ENCODE results near the gene AKAP8L. TPM values are rescaled to one million over a fixed set of nuclear protein-coding genes. Genes with fewer than 3 reads are reported as not detected.
"Not testable (repeated sequence)": the region's sequence is repeated elsewhere in the genome, so short reads cannot be mapped to it uniquely, and the experiment has no call there.

Gene AKAP8L
- polyA plus RNA-seq, 3 donors: 93.0 to 101 (median 96.4) TPM

- DNase-seq (ENCODE audit: low read depth in 3 of 3, low spot score in 2 of 3): no peak
Observed at GRCh38 chr19:15421721-15422260, 3.0 kb upstream of the AKAP8L start.

DNA sequence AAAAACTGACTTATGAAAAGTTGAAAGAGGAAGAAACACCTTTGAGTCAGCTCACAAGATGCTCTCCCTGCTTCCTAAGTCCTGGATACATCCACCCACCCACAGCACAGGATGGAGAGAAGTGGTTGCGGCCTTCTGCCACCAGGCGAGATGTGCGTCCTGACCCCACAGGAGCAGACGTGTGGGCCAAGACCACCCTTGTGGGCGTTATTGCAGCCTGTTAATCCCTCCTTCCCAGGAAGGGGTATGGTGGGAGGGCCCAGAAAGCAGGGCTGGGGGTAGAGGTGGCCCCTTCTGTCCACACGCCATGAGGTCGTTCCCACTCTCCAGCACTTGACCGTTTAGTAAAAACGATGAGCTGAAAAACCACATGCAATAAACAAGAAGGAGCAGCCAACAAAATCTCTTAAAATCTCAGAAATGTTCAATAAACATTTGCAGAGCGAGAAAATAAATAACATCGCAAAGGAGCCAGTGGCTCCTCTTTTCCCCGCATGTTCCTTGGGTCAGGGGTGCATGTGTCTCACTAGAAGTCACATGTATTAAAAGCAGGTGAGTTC is 2.4 kb upstream of the AKAP8L start:
- no peak for DNase-seq (ENCODE audit: low read depth in 3 of 3, low spot score in 2 of 3)

- no peak for DNase-seq (ENCODE audit: low read depth in 3 of 3, low spot score in 2 of 3)
Observed at GRCh38 chr19:15419413-15420025, 731 bp upstream of the AKAP8L start.

DNA sequence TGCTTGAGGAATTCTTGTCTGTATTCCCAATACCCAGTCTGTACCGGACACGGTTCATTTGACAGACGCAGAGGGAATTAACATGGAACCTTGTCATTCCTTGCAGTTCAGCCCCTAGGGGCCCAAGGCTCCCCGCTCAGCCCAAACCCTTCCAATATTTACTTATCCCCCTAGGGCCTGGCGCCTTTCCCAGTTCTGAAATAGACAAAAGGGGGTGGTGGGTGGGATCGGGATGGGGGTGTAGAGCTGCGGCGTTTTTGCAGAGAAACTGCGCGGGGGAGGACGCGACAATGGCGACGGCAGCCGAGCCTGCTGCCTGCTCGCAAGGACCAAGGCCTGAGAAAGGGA is 583 bp downstream of the AKAP8L start:
- no peak for DNase-seq (ENCODE audit: low read depth in 3 of 3, low spot score in 2 of 3)

- no peak for DNase-seq (ENCODE audit: low read depth in 3 of 3, low spot score in 2 of 3)
Observed at GRCh38 chr19:15417699-15418098, 1.1 kb downstream of the AKAP8L start.

GRCh38 chr19:15412832-15413231 is 6.0 kb downstream of the AKAP8L start:
- DNase-seq (ENCODE audit: low read depth in 3 of 3, low spot score in 2 of 3): no peak

DNA sequence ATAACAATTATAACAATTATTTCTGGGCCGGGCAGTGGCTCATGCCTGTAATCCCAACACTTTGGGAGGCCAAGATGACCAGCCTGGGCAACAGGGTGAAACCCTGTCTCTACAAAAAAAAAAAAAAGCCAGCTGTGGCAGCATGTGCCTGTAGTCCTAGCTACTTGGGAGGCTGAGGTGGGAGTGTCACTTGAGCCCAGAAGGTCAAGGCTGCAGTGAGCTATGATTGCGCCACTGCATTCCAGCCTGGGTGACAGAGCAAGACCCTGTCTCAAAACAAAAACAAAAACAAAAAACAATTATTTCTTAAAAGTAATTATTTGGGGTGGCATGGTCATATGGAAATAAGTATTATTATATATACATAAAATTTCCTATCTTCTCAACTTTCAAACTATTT is 7.4 kb downstream of the AKAP8L start:
- DNase-seq (ENCODE audit: low read depth in 3 of 3, low spot score in 2 of 3): not testable (repeated sequence)

DNA sequence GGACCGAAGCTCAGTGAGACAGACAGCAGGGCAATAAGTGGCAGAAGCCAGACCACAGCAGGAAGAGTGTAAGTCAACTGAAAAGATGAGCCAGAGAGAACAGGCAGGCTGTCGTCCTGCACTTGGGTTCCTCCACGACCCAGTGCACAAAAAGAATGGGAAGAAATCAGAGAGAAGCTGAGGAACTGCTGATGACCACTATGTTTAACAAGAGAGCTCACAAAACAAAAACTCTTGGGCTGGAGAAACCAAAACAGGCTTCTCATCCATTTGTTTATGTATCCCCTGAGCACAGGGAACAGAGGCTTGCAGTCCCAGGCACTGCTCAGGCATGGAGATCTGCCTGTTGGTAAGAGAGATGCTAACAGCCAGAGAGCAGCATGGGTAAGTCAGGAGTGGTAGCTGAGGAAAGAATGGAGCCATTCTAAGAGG is 14.0 kb downstream of the AKAP8L start:
- no peak for DNase-seq (ENCODE audit: low read depth in 3 of 3, low spot score in 2 of 3)

GRCh38 chr19:15404097-15404779 is 14.6 kb downstream of the AKAP8L start:
- no peak for DNase-seq (ENCODE audit: low read depth in 3 of 3, low spot score in 2 of 3)

- DNase-seq (ENCODE audit: low read depth in 3 of 3, low spot score in 2 of 3): no peak
Observed at GRCh38 chr19:15403151-15403531, 15.6 kb downstream of the AKAP8L start.

DNA sequence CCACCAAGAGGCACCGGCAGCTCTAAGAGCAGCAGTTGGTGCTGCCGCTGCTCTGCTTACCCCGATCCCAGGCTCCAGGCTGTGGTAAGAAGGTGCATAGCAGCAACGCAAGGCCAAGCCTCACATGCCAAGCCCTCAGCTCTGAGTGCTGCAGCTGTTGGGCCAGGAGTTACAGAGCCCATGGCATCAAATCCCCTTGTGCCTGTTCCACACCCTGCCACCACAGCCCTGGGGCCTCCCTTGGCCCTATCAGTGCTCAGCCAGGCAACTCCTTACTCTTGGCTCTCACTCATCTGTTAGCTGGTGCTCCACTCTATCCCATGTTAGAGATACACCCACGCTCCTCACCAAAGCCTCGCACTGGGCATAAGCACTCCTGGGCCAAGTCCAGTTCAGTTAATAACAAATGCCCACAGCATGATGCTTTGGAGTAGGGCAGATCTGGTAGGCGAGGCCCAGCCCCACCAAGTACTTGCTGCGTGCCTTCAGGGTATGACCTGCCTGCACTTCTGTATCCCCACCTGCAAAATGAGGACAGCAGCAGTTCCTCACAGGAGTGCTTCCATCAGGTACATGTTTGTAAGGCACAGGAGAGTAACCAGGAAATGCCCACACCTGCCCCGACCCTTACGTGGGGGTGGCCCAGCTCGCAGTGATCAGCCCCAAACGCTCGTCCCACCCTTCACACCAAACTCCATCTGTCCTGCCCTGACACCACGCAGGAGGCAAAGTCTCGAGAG is 16.2 kb downstream of the AKAP8L start:
- DNase-seq (ENCODE audit: low read depth in 3 of 3, low spot score in 2 of 3): no peak

- DNase-seq (ENCODE audit: low read depth in 3 of 3, low spot score in 2 of 3): no peak
Observed at GRCh38 chr19:15401397-15401710, 17.4 kb downstream of the AKAP8L start.

GRCh38 chr19:15400521-15401396 is 18.0 kb downstream of the AKAP8L start:
- no peak for DNase-seq (ENCODE audit: low read depth in 3 of 3, low spot score in 2 of 3)

- DNase-seq (ENCODE audit: low read depth in 3 of 3, low spot score in 2 of 3): no peak
Observed at GRCh38 chr19:15399635-15400034, 19.2 kb downstream of the AKAP8L start.

DNA sequence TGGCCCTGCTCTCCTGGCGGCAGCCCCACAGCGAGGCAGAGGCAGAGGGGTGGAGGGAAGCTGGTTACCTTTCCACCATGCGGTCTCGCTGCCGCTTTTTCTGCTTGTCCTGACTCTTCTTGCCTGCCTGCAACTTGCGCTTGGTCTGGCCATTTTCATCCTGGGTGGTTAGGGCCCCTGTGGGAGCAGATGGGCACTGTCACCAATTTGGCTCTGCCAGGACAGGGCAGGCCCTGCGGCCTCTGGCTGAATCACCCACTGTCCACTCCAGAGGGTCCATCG is 19.6 kb downstream of the AKAP8L start:
- no peak for DNase-seq (ENCODE audit: low read depth in 3 of 3, low spot score in 2 of 3)

- DNase-seq (ENCODE audit: low read depth in 3 of 3, low spot score in 2 of 3): no peak
Observed at GRCh38 chr19:15398501-15399233, 20.1 kb downstream of the AKAP8L start.

DNA sequence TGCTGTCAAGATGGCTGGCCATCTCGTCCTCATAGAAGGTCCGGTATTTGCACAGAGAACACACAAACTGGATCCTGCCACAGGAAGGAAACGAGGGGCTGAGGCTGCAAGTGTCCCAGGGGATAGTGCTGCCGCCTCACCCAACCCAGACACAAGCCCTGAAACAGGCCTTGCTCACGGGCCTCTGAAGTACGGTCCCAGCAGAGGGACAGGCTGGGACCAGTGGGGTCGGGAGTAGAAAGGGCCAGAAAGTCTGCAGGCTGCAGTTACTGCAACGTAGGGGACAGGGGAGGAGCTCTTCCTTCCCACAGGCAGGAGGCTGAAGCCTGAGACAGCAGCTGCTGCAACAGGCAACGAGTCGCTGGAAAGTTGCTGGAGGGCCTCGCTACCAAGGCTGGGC is 21.0 kb downstream of the AKAP8L start:
- no peak for DNase-seq (ENCODE audit: low read depth in 3 of 3, low spot score in 2 of 3)

DNA sequence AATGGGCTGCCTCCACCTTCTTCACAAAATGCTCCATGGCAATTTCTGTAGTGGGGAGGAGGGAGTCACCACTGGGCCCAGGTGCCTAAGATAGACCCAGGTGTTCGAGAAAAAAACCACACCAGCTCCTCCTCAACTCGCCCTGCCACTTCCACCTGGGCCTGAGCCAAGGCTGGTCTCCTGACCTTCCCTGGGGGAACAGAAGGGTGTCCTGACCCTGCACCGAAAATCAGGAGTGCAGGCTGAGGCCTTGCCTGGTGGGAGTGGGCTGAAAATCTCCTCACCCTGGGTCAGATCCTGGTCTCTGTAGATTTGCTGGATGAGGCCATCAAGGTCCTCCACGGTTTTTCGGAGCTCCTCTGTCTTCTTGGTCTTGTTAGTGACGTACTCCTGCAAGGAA is 21.6 kb downstream of the AKAP8L start:
- no peak for DNase-seq (ENCODE audit: low read depth in 3 of 3, low spot score in 2 of 3)

DNA sequence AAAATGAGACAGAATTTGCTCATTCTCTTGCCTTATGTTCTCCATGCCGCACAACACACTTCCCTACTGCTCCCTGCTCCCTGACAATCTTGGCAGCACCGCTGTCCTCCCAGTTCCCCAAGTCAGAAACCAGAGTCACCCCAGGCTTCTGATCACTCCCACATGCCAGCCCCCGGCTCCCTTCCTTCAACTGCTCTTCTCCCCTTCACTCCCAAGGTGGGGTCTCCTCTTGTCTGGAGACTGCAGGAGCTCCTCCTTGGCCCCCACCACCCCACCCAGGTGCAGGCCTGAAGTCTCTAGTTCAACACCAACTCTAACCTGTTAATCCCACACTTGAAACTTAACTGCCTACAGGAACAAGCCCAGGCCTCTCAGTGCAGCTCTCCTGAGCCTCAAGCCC is 22.4 kb downstream of the AKAP8L start:
- DNase-seq (ENCODE audit: low read depth in 3 of 3, low spot score in 2 of 3): no peak

DNA sequence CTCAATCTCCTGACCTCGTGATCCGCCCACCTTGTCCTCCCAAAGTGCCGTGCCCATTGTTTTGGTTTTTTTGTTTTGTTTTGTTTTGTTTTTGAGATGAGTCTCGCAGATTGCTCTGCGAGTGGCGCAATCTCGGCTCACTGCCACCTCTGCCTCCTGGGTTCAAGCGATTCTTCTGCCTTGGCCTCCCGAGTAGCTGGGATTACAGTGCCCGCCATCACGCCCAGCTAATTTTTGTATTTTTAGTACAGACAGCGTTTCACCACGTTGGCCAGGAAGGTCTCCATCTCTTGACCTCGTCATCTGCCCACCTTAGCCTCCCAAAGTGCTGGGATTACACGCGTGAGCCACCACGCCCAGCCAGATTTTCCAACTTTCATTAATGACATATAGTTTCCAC is 23.5 kb downstream of the AKAP8L start:
- not testable (repeated sequence) for DNase-seq (ENCODE audit: low read depth in 3 of 3, low spot score in 2 of 3)

Data from right renal cortex interstitium (tissue), 3 donors.